Activated T-cell treated with anti-CD3 and anti-CD28 coated beads for 24 hours (primary cell): ENCODE data around the gene WDR88.
"Not testable (repeated sequence)": the region's sequence is repeated elsewhere in the genome, so short reads cannot be mapped to it uniquely, and the experiment has no call there.

ENCODE experiments used
- DNase-seq: peaks from one replicate; pipeline ENCODE4 v3.0.0-alpha.2; 2020; ENCODE audit warnings: low read depth

Gene WDR88

GRCh38 chr19:33171916-33172359 is 40.0 kb downstream of the WDR88 start:
- no peak for DNase-seq

GRCh38 chr19:33174186-33174585 is 42.3 kb downstream of the WDR88 start:
- no peak for DNase-seq

- DNase-seq = no peak
These were observed 43.4 kb downstream of the WDR88 start for GRCh38 chr19:33175156-33175782.

- peak; percentile 13 for DNase-seq
These were observed 44.2 kb downstream of the WDR88 start for GRCh38 chr19:33175886-33176669.

GRCh38 chr19:33176670-33177416 is 44.9 kb downstream of the WDR88 start:
- peak; percentile 98 for DNase-seq

- no peak for DNase-seq
These were observed 45.6 kb downstream of the WDR88 start for GRCh38 chr19:33177417-33177979.

GRCh38 chr19:33186431-33187182 is 54.7 kb downstream of the WDR88 start:
- DNase-seq = no peak

- DNase-seq = no peak
These were observed 55.2 kb downstream of the WDR88 start for GRCh38 chr19:33187183-33187540.

GRCh38 chr19:33189453-33189852 is 57.5 kb downstream of the WDR88 start:
- no peak for DNase-seq

- DNase-seq = not testable (repeated sequence)
These were observed 59.2 kb downstream of the WDR88 start for GRCh38 chr19:33191092-33191491.

- DNase-seq = no peak
These were observed 59.6 kb downstream of the WDR88 start for GRCh38 chr19:33191501-33191900.

GRCh38 chr19:33192010-33192409 is 60.1 kb downstream of the WDR88 start:
- DNase-seq = no peak

GRCh38 chr19:33193269-33193864 is 61.5 kb downstream of the WDR88 start:
- DNase-seq = no peak

- no peak for DNase-seq
These were observed 62.0 kb downstream of the WDR88 start, which contains the start of gene LRP3 for GRCh38 chr19:33193865-33194362. Gene LRP3 (plus strand): TSS chr19:33194330. CDS start chr19:33194786, 456 bp downstream.

- DNase-seq = no peak
These were observed 62.6 kb downstream of the WDR88 start for GRCh38 chr19:33194532-33194885.

- no peak for DNase-seq
These were observed 63.2 kb downstream of the WDR88 start for GRCh38 chr19:33194886-33195644.

- DNase-seq = no peak
These were observed 63.9 kb downstream of the WDR88 start for GRCh38 chr19:33195645-33196347.

- no peak for DNase-seq
These were observed 64.7 kb downstream of the WDR88 start for GRCh38 chr19:33196446-33197193.

GRCh38 chr19:33197591-33198000 is 65.7 kb downstream of the WDR88 start:
- no peak for DNase-seq
